Small intestine (tissue), 7 donors: ENCODE results near the gene SERPINB10. TPM values are rescaled to one million over a fixed set of nuclear protein-coding genes. Genes with fewer than 3 reads are reported as not detected.

Source experiments
- DNase-seq, 2 donors: peaks; one replicate each; pipeline versions ENCODE4 v3.0.0 to v3.0.0-alpha.2; 2013
- FAIRE-seq: peaks from 2 replicates; lab custom pipeline; 2012; peaks lifted over from hg19 to GRCh38; lab: Jason Lieb, UNC
- H3K27ac ChIP-seq, 3 donors: one replicate each; pipeline ENCODE4 v1.5.1; 2013; ENCODE audit warnings: low read length in 2 of 3, mild to moderate bottlenecking in 2 of 3, control low read depth in 1 of 3, inconsistent platforms in 1 of 3, low read depth in 1 of 3, moderate library complexity in 1 of 3
- H3K27me3 ChIP-seq, 3 donors: one replicate each; pipeline ENCODE4 v1.6.1; 2013; ENCODE audit warnings: low read length in 3 of 3, inconsistent platforms in 1 of 3; ENCODE audit not compliant: control insufficient read depth in 3 of 3, insufficient read depth in 3 of 3
- H3K36me3 ChIP-seq, 3 donors: one replicate each; pipeline ENCODE4 v1.6.1; 2013; ENCODE audit warnings: low read length in 3 of 3, inconsistent platforms in 1 of 3, low read depth in 1 of 3, mild to moderate bottlenecking in 1 of 3, moderate library complexity in 1 of 3; ENCODE audit not compliant: control insufficient read depth in 3 of 3, insufficient read depth in 2 of 3
- H3K4me1 ChIP-seq, 3 donors: one replicate each; pipeline ENCODE4 v1.6.1; 2013; ENCODE audit warnings: low read length in 2 of 3, inconsistent platforms in 1 of 3, low read depth in 1 of 3, mild to moderate bottlenecking in 1 of 3, moderate library complexity in 1 of 3; ENCODE audit not compliant: control insufficient read depth in 3 of 3, insufficient read depth in 2 of 3
- H3K4me3 ChIP-seq, 3 donors: one replicate each; pipeline ENCODE4 v1.5.1; 2013; ENCODE audit warnings: low read length in 3 of 3, control low read depth in 1 of 3, inconsistent platforms in 1 of 3, low read depth in 1 of 3, mild to moderate bottlenecking in 1 of 3, moderate library complexity in 1 of 3
- H3K9me3 ChIP-seq, 2 donors: one replicate each; pipeline ENCODE4 v1.6.1; 2013; ENCODE audit warnings: low read depth in 1 of 2, low read length in 1 of 2; ENCODE audit not compliant: control insufficient read depth in 2 of 2, insufficient read depth in 1 of 2
- WGBS, 3 donors: extraction: QIAGEN DNeasy Blood & Tissue Kit; methylation state at CpG; one replicate each; pipeline ENCODE4 v1.1.7; 2013; 5-methylcytosine and 5-hydroxymethylcytosine counted together
- polyA plus RNA-seq, 4 donors: library from polyadenylated mRNA; stranded (reverse) in 3 of 4; unstranded in 1 of 4; fragments of 200-250 nt in 3 of 4; fragments of 120-200 nt in 1 of 4; gene quantifications; one replicate each; pipeline versions ENCODE4 v1.2.1 to v1.2.3, GENCODE V29; 2013
- donor health status: healthy with polysubstance abuse.
- donor health status: control.
- donor health status: control.
- donor health status: Bipolar disorder and iron deficiency.
- donor health status: healthy.

The SERPINB10 gene
- polyA plus RNA-seq, 4 donors, result 0.07 TPM; not detected in 3

GRCh38 chr18:63974991-63975390, 67.2 kb downstream of the SERPINB10 start:
- H3K4me1 ChIP-seq, result peaks cover 3 to 6% (median 3%) of the 10 kb centered on the region in 3 donors
- FAIRE-seq (no peak), DNase-seq (peak; percentile 32 to 86)
- H3K9me3 ChIP-seq, result no peaks in the 10 kb centered on the region
- H3K27ac ChIP-seq, result no peak overlapping the region
- H3K36me3 ChIP-seq, result peaks cover 0 to 1% (median under 1%) of the 10 kb centered on the region in 3 donors
- no peak overlapping the region for H3K4me3 ChIP-seq
- 12 to 32% (median 17%) methylated on average over 2 of the region's 2 CpGs for WGBS, 3 donors
- H3K27me3 ChIP-seq, result no peaks in the 10 kb centered on the region

GRCh38 chr18:63975628-63976027, 67.9 kb downstream of the SERPINB10 start:
- 60 to 80% (median 64%) methylated on average over 3 of the region's 3 CpGs for WGBS, 3 donors
- no peak for FAIRE-seq
- peaks cover 0 to 2% (median 2%) of the 10 kb centered on the region in 3 donors for H3K36me3 ChIP-seq

GRCh38 chr18:63977040-63977439, 69.3 kb downstream of the SERPINB10 start:
- Histone ChIP-seq H3K4me1 (peaks cover 0 to 4% (median 3%) of the 10 kb centered on the region in 3 donors), H3K27me3 (no peaks in the 10 kb centered on the region), H3K27ac (no peak overlapping the region), H3K9me3 (no peaks in the 10 kb centered on the region), H3K4me3 (no peak overlapping the region), H3K36me3 (peaks cover 3 to 6% (median 4%) of the 10 kb centered on the region in 3 donors)
- no peak for FAIRE-seq
- WGBS, 3 donors, result 91 to 93% (median 91%) methylated on average over 3 of the region's 3 CpGs
- DNase-seq, result no peak

More at GRCh38 chr18:63975628-63976027, 67.9 kb downstream of the SERPINB10 start:
- Histone ChIP-seq H3K27me3 (no peaks in the 10 kb centered on the region), H3K4me3 (no peak overlapping the region), H3K9me3 (no peaks in the 10 kb centered on the region), H3K27ac (no peak overlapping the region), H3K4me1 (peaks cover 3 to 6% (median 3%) of the 10 kb centered on the region in 3 donors)
- no peak for DNase-seq

- no peak overlapping the region for H3K27ac ChIP-seq
- H3K9me3 ChIP-seq, result no peaks in the 10 kb centered on the region
- H3K27me3 ChIP-seq, result no peaks in the 10 kb centered on the region
- DNase-seq (peak; percentile 68 to 71), FAIRE-seq (no peak)
- H3K4me3 ChIP-seq, result no peak overlapping the region
- peaks cover 3 to 8% (median 4%) of the 10 kb centered on the region in 3 donors for H3K36me3 ChIP-seq
- 17 to 18% (median 18%) methylated on average over 6 of the region's 6 CpGs for WGBS, 3 donors
- peaks cover 0 to 4% (median 0%) of the 10 kb centered on the region in 3 donors for H3K4me1 ChIP-seq
These were observed 71.7 kb downstream of the SERPINB10 start for GRCh38 chr18:63979409-63979920.

GRCh38 chr18:63980027-63980426, 72.3 kb downstream of the SERPINB10 start:
- Histone ChIP-seq H3K27ac (no peak overlapping the region), H3K4me1 (no peaks in the 10 kb centered on the region), H3K9me3 (no peaks in the 10 kb centered on the region), H3K27me3 (no peaks in the 10 kb centered on the region), H3K36me3 (peaks cover 4 to 9% (median 4%) of the 10 kb centered on the region in 3 donors), H3K4me3 (no peak overlapping the region)
- no peak for FAIRE-seq
- WGBS, 3 donors, result 65 to 72% (median 69%) methylated on average over 7 of the region's 7 CpGs
- DNase-seq, result no peak

GRCh38 chr18:63980896-63981460, 73.2 kb downstream of the SERPINB10 start:
- H3K4me1 ChIP-seq, result no peaks in the 10 kb centered on the region
- H3K27me3 ChIP-seq, result no peaks in the 10 kb centered on the region
- FAIRE-seq, result no peak
- DNase-seq, result no peak
- no peaks in the 10 kb centered on the region for H3K9me3 ChIP-seq
- 78 to 86% (median 81%) methylated on average over 6 of the region's 6 CpGs for WGBS, 3 donors
- H3K4me3 ChIP-seq, result no peak overlapping the region
- peaks cover 4 to 10% (median 4%) of the 10 kb centered on the region in 3 donors for H3K36me3 ChIP-seq
- no peak overlapping the region for H3K27ac ChIP-seq

- Histone ChIP-seq H3K27me3 (no peaks in the 10 kb centered on the region), H3K4me1 (no peaks in the 10 kb centered on the region), H3K36me3 (peaks cover 4 to 10% (median 5%) of the 10 kb centered on the region in 3 donors), H3K9me3 (no peaks in the 10 kb centered on the region), H3K27ac (no peak overlapping the region), H3K4me3 (no peak overlapping the region)
- DNase-seq, result no peak
- FAIRE-seq, result no peak
- WGBS, 3 donors, result 47 to 59% (median 48%) methylated on average over 2 of the region's 2 CpGs
These were observed 74.0 kb downstream of the SERPINB10 start for GRCh38 chr18:63981719-63982118.

- DNase-seq (no peak), FAIRE-seq (no peak)
- no peak overlapping the region for H3K27ac ChIP-seq
- H3K36me3 ChIP-seq, result peaks cover 9 to 10% (median 9%) of the 10 kb centered on the region in 3 donors
- no peaks in the 10 kb centered on the region for H3K4me1 ChIP-seq
- no peaks in the 10 kb centered on the region for H3K27me3 ChIP-seq
- H3K4me3 ChIP-seq, result no peak overlapping the region
- H3K9me3 ChIP-seq, result no peaks in the 10 kb centered on the region
- WGBS, 3 donors, result 87 to 97% (median 94%) methylated on average over 3 of the region's 3 CpGs
These were observed 74.6 kb downstream of the SERPINB10 start for GRCh38 chr18:63982361-63982760.
